Stimulated activated CD8-positive, alpha-beta memory T cell treated with anti-CD3 and anti-CD28 coated beads, Interleukin-7, amount 100 ng/mL, for 1 hour (primary cell): ENCODE data around the gene MS4A12.
"Not testable (repeated sequence)": the region's sequence is repeated elsewhere in the genome, so short reads cannot be mapped to it uniquely, and the experiment has no call there.

Source experiments
- DNase-seq, 2 donors: peaks; one replicate each; pipeline ENCODE4 v3.0.0-alpha.2; 2020; ENCODE audit warnings: low read depth in 2 of 2

Gene MS4A12, protein sequence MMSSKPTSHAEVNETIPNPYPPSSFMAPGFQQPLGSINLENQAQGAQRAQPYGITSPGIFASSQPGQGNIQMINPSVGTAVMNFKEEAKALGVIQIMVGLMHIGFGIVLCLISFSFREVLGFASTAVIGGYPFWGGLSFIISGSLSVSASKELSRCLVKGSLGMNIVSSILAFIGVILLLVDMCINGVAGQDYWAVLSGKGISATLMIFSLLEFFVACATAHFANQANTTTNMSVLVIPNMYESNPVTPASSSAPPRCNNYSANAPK

GRCh38 chr11:60492488-60493009 lies at the start of gene MS4A12:
Gene MS4A12, plus strand, starts transcription at chr11:60492778. Its CDS starts 4,541 bp downstream, at chr11:60497319.
- DNase-seq: no peak

GRCh38 chr11:60447070-60447469 lies 45.5 kb upstream of the MS4A12 start:
- no peak for DNase-seq

GRCh38 chr11:60447846-60448245 lies 44.7 kb upstream of the MS4A12 start:
- no peak for DNase-seq

DNA sequence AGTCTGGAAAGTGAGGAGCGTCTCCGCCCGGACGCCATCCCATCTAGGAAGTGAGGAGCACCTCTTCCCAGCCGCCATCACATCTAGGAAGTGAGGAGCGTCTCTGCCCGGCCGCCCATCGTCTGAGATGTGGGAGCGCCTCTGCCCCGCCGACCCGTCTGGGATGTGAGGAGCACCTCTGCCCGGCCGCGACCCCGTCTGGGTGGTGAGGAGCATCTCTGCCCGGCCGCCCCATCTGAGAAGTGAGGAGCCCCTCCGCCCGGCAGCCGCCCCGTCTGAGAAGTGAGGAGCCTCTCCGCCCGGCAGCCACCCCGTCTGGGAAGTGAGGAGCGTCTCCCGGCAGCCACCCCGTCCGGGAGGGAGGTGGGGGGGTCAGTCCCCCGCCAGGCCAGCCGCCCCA lies 41.4 kb upstream of the MS4A12 start:
- not testable (repeated sequence) for DNase-seq

DNA sequence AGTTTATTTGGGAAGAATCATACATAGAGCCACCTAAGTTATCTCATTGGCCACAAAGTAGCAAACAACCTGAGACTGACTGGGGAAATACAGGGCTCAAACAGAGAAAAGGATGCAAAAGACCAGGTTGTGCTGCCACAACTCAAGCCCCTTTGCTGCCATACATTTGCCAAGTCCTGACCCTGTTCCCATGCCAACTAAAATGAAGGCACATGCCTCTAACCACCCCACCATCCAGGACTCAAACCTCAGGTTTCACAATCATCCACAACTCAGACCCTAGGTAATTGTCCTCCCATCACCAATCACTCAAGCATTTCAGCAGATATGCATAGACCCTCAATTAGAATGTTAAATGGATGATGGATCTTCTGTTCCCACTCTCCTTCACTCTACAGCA lies 38.4 kb upstream of the MS4A12 start:
- no peak for DNase-seq

DNA sequence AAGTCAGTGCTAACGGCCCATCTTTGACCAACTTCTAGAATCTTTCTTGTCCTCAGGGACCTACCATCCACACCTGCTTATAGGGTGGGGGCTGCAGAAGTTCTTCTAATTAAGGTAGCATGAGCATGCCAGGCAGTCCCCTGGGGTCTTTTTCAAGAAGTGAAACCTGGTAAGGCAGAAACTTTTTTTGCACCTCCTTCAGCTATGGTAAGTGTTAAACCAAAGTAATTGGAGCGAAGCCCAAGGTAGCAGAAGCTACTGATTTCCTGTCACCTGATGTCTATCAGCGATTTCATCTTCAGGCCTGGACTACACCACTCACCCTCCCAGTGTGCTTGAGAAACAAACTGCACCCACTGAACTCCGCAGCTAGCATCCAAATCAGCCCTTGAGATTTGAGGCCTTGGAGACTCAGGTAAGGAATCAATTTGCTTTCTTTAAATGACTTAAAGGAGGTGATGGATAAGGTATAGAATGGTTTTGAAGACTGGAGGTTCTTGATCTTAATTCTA lies 37.0 kb upstream of the MS4A12 start, which contains the start of gene MS4A1:
MS4A1 (plus strand) TSS at position 317 of the 512 bp plus-strand sequence. CDS start 6,528 bp downstream, outside the sequence.
- no peak for DNase-seq

GRCh38 chr11:60457576-60457975 lies 35.0 kb upstream of the MS4A12 start:
- no peak for DNase-seq

GRCh38 chr11:60459345-60459744 lies 33.2 kb upstream of the MS4A12 start:
- DNase-seq: no peak

GRCh38 chr11:60468829-60469228 lies 23.7 kb upstream of the MS4A12 start:
- DNase-seq: no peak

DNA sequence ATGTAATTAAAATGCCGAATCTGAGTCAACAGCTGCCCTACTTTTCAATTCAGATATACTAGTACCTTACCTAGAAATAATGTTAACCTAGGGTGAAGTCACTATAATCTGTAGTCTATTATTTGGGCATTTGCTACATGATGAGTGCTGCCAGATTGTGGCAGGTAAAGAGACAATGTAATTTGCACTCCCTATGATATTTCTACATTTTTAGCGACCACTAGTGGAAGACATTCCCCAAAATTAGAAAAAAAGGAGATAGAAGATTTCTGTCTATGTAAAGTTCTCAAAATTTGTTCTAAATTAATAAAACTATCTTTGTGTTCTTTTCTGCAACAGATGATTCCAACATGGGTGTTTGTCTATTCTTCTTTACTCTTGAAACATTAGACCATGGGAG lies 22.9 kb upstream of the MS4A12 start:
- no peak for DNase-seq

DNA sequence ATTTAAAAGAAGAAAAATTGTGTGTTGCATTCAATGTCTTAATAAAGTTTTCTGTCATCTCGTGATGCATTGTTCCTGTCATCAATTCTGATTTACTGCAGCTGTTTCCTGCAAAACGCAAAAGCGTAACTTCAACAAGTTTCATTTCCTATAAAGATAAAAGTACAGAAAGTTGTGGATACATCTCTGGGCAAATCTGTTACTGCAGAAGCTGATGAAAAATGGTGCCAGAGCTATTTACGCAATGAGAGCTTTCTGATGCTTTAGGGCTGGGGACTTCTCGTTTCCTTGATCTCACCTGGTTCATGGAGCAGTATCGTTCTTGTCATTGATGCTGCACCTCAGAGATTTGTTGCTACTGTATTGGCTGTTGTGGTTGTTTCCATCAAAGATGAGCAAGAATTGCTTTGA lies 15.5 kb upstream of the MS4A12 start:
- no peak for DNase-seq

DNA sequence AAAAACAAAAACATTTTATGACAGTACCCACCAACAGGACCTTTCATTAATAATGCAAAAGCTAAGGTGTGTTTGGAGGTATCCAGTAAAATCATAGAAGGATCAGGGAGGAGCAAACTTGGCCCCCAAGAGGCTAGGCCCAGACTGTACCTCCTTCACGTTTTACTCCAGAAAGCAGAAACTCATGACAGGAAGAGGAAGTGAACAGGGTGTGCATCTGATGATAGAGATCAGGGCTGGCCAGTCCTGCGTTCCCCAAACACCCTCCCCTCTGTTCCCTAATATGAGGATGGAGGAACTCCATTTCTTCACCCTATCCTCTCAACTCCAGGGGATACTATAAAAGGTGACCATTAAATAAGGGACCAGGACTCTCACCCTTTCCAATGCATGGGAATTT lies 10.2 kb upstream of the MS4A12 start:
- no peak for DNase-seq

DNA sequence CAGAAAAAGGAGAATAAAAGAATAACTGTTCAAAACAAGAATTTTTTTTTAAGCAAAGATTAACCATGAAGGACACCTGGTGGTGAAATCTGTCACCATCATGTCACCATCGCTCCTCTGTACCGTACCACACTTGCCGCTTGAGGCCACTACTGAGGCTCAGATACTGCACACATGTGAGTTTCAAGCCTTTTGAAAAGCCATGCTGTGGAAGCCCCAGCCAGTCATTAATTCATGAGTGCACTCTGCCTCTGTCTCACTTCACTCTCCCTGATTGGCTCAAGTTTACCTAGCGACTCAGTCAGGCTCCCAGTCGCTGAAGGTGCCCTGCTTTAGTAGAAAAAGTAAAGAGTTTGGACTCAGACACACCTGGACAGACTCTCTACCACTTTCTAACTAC lies 6.6 kb upstream of the MS4A12 start:
- no peak for DNase-seq

DNA sequence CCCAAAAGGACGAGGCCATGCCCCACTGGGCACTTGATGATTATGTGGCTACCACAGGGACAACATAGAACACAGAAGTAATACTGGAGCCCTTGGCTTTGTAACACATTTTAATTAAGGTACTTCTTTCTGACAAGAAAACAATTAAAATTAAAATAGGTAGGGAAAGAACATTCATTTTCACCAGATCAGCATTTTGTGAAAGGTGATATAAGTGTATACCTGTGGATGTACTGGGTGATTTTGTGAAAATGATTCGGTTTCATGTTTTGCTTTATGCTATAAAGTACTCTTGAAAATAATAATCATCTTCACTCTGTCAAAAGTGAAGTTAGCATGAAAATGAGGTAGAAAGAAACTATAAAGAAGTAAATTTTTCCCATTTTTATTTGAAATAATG lies 876 bp downstream of the MS4A12 start:
- DNase-seq: no peak

DNA sequence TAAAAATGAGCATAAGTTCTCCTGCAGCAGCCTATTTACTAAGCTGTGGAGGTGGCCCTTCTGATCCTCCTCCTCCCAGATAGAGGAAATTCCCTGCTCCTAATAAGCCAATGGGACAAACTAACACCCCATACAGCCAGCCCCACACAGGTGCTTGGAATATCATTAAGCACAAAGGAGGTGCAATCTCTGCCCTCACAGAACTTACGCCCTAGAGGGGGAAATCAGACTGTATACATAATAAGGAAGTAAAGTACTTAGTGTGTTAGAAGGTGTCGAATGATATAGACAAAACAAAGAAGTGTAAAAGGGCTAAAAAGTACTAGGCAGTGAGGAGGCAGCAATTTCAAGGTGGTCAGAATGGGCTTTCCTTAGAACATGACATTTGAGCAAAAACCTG lies 5.8 kb downstream of the MS4A12 start:
- no peak for DNase-seq

- DNase-seq: no peak
Observed at GRCh38 chr11:60498853-60499252, 6.3 kb downstream of the MS4A12 start.

DNA sequence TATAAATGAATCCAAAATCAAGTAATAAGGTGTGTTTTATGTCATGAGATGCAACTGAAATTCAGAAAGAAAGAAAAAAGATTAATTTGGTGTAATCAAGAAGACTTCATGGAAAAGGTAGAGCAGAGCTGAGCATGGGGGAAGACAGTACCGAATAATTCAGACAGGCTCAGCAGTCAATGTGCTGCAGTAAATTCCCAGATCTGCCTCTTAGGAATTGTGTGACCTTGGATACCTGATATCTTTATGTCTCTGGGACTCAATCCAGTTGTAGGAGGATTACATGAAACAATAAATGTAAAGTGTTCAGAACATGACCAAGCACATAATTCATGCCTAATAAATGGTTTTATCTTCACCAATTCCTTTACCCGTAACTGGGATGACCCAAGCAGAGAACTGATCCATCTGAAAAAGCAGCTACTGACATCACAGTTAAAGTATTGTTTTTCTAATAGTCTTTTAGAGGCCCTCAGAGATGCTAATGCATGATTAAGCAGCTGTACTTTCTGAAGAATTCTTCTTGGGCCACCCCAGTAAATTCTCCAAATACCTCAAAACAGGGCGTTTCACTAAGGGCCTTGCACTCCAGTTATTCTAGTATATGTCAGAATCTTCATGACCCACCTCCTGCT lies 7.8 kb downstream of the MS4A12 start:
- DNase-seq: no peak

DNA sequence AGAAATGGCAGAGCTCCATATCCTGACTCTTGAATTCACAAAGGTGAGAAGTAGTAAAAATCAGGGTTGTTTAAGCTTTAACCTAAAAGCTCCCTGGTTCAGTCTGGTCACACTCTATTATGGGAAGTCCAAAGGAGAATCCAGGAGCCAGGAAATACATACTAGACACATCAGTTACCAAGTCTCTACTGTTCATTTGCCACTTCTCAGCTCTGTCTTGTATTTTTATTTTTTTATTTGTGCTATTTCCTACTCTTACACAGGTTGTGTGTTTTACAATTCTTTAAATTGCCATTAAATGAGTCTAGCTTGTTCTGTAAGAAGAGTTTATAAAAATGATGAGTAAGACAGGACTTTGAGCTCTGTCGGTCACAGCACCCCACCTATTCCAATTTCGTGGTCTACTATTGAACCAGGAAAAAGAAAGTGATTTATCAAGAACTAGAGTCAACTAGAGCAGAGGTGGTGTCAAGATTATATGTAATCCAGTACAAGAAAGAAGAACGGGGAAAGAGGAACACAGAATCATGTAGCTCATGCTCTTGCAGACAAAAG lies 9.7 kb downstream of the MS4A12 start:
- no peak for DNase-seq

GRCh38 chr11:60504219-60504905 lies 11.8 kb downstream of the MS4A12 start:
- DNase-seq: no peak

GRCh38 chr11:60509609-60510008 lies 17.0 kb downstream of the MS4A12 start:
- DNase-seq: not testable (repeated sequence)

- not testable (repeated sequence) for DNase-seq
Observed at GRCh38 chr11:60510209-60510608, 17.6 kb downstream of the MS4A12 start.

GRCh38 chr11:60511393-60511792 lies 18.8 kb downstream of the MS4A12 start:
- DNase-seq: no peak
